ENCODE results near the gene GSTP1. TPM values are rescaled to one million over a fixed set of nuclear protein-coding genes. Genes with fewer than 3 reads are reported as not detected.
"Not testable (repeated sequence)": the region's sequence is repeated elsewhere in the genome, so short reads cannot be mapped to it uniquely, and the experiment has no call there.

GSTP1 gene
- total RNA-seq, 1 donor from 2014 or later = 436 TPM

GRCh38 chr11:67561971-67562619 lies 21.5 kb upstream of the GSTP1 start:
- no peaks in the 10 kb centered on the region for H4K20me1 ChIP-seq (ENCODE audit: low read depth)

DNA sequence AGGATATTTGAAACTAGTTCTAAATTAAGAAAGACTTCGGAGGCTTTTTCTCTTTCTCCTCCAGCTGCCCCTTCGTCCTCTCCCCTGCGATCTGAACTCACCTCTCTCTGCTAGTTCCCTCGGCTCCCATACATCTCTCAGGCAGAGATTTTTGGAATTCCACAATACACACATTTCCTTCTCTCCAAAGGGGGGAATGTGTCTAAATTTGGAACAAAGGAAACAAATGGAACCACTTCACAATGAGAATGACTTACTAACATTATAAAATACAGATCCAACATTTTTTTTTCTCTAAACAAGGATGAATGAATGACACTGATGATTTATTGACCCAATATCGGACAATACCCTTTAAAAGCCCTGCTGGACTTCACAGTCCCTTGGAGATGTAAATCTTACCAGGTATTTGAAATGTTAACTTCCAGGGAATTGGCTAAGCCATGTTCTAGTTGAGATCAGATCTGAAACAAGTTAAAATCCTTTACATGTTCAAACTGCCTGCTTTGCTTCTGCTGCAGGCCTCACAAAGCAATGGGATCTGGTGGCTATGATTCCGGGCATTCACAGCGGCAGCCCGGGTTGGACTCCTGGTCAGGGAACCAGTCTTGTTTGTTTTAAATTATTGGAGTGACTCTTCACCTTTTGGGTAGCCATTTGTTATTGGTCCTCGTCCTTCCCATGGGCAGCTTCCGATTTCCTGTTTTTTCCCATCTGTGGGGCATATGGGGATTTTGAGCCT lies 20.5 kb upstream of the GSTP1 start:
- Histone ChIP-seq H3K9me3 (ENCODE audit: low read depth) (no peaks in the 10 kb centered on the region), H3K36me3 (no peaks in the 10 kb centered on the region), H3K9ac (peak overlapping the region; percentile 40), H3K4me3 (no peak overlapping the region), H4K20me1 (ENCODE audit: low read depth) (no peaks in the 10 kb centered on the region), H3K27me3 (no peaks in the 10 kb centered on the region), H3F3A (ENCODE audit: low read depth) (no peaks in the 10 kb centered on the region), H3K79me2 (ENCODE audit: low read depth) (no peaks in the 10 kb centered on the region), H3K4me1 (peaks cover 4% of the 10 kb centered on the region), H3K27ac (no peak overlapping the region), H2AFZ (replicated peaks) (peak overlapping the region; percentile 42), H3K4me2 (no peak overlapping the region)
- Mint-ChIP-seq H3K4me3 (no peak overlapping the region), H3K27me3 (ENCODE audit: insufficient read depth, low read depth) (peaks cover 9% of the 10 kb centered on the region), H3K4me1 (peaks cover 10% of the 10 kb centered on the region), H3K9me3 (no peaks in the 10 kb centered on the region), H3K27ac (no peak overlapping the region), H3K36me3 (no peaks in the 10 kb centered on the region)
- TF ChIP-seq EZH2phosphoT487 (IDR thresholded peaks at IDR 0.05) (no peak), EZH2 (IDR thresholded peaks at IDR 0.05) (no peak), CTCF (IDR thresholded peaks at IDR 0.05) (no peak)
- no peak for DNase-seq (ENCODE audit: low spot score)

More at GRCh38 chr11:67561971-67562619, 21.5 kb upstream of the GSTP1 start:
- Histone ChIP-seq H3K79me2 (ENCODE audit: low read depth) (no peaks in the 10 kb centered on the region), H3K4me1 (peaks cover 4% of the 10 kb centered on the region), H3F3A (ENCODE audit: low read depth) (no peaks in the 10 kb centered on the region), H3K27me3 (no peaks in the 10 kb centered on the region), H3K36me3 (no peaks in the 10 kb centered on the region), H3K27ac (no peak overlapping the region), H3K9ac (no peak overlapping the region), H3K9me3 (ENCODE audit: low read depth) (no peaks in the 10 kb centered on the region), H3K4me3 (no peak overlapping the region), H3K4me2 (no peak overlapping the region), H2AFZ (replicated peaks) (no peak overlapping the region)
- Mint-ChIP-seq H3K27ac (no peak overlapping the region), H3K4me1 (peaks cover 10% of the 10 kb centered on the region), H3K9me3 (no peaks in the 10 kb centered on the region), H3K27me3 (ENCODE audit: insufficient read depth, low read depth) (peaks cover 6% of the 10 kb centered on the region), H3K4me3 (no peak overlapping the region), H3K36me3 (no peaks in the 10 kb centered on the region)
- TF ChIP-seq EZH2phosphoT487 (IDR thresholded peaks at IDR 0.05) (no peak), EZH2 (IDR thresholded peaks at IDR 0.05) (no peak), CTCF (IDR thresholded peaks at IDR 0.05) (no peak)
- no peak for DNase-seq (ENCODE audit: low spot score)

DNA sequence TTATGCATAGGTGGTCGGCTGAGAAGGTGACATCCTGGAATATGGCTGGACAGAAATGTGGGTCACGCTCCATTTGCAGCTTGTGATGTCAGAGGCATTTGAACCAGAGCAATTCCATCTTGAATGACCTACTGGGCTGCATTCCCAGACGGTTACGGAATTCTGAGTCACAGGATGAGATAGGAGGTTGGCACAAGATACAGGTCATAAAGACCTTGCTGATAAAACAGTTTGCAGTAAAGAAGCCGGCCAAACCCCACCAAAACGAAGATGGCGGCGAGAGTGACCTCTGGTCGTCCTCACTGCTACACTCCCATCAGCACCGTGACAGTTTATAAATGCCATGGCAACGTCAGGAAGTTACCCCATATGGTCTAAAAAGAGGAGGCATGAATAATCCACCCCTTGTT lies 19.9 kb upstream of the GSTP1 start:
- not testable (repeated sequence) for H3K4me1 Mint-ChIP-seq; H3K4me1 ChIP-seq; H3K36me3 ChIP-seq; H3K4me3 ChIP-seq; H3K27ac Mint-ChIP-seq; H3K9me3 ChIP-seq (ENCODE audit: low read depth); H3K36me3 Mint-ChIP-seq; H3K27ac ChIP-seq; H4K20me1 ChIP-seq (ENCODE audit: low read depth); H3F3A ChIP-seq (ENCODE audit: low read depth); H3K4me3 Mint-ChIP-seq; H3K27me3 Mint-ChIP-seq (ENCODE audit: insufficient read depth, low read depth); DNase-seq (ENCODE audit: low spot score); H3K9ac ChIP-seq; H3K27me3 ChIP-seq; H3K4me2 ChIP-seq; H3K79me2 ChIP-seq (ENCODE audit: low read depth); H3K9me3 Mint-ChIP-seq
- peak overlapping the region; percentile 42 for H2AFZ ChIP-seq (replicated peaks)

GRCh38 chr11:67564230-67564629 lies 19.4 kb upstream of the GSTP1 start:
- no peak overlapping the region for H3K9ac ChIP-seq
- no peak overlapping the region for H3K27ac ChIP-seq
- DNase-seq (ENCODE audit: low spot score) = no peak

More at GRCh38 chr11:67564230-67564629, 19.4 kb upstream of the GSTP1 start:
- Histone ChIP-seq H3F3A (ENCODE audit: low read depth) (no peaks in the 10 kb centered on the region), H3K27me3 (no peaks in the 10 kb centered on the region), H3K36me3 (no peaks in the 10 kb centered on the region), H3K4me1 (peaks cover 4% of the 10 kb centered on the region), H2AFZ (replicated peaks) (no peak overlapping the region), H4K20me1 (ENCODE audit: low read depth) (no peaks in the 10 kb centered on the region), H3K4me2 (no peak overlapping the region), H3K4me3 (no peak overlapping the region), H3K9me3 (ENCODE audit: low read depth) (no peaks in the 10 kb centered on the region), H3K79me2 (ENCODE audit: low read depth) (no peaks in the 10 kb centered on the region)
- Mint-ChIP-seq H3K4me3 (no peak overlapping the region), H3K27me3 (ENCODE audit: insufficient read depth, low read depth) (peaks cover 9% of the 10 kb centered on the region), H3K27ac (no peak overlapping the region), H3K36me3 (no peaks in the 10 kb centered on the region), H3K9me3 (no peaks in the 10 kb centered on the region), H3K4me1 (peaks cover 10% of the 10 kb centered on the region)
- TF ChIP-seq EZH2 (IDR thresholded peaks at IDR 0.05) (no peak), CTCF (IDR thresholded peaks at IDR 0.05) (no peak), EZH2phosphoT487 (IDR thresholded peaks at IDR 0.05) (no peak)

Data from neural progenitor cell (in vitro differentiated cells).